HepG2 (cell line): ENCODE data around the gene CDC14A.

Experiments
- AHDC1 ChIP-seq: sonication (generic); formaldehyde crosslinking; IDR thresholded peaks from 2 replicates; pipeline ENCODE4 v1.5.1; 2020; ENCODE audit warnings: mild to moderate bottlenecking, missing genetic modification reagents, borderline replicate concordance
- CHD2 ChIP-seq: IDR thresholded peaks from 2 replicates; pipeline ENCODE4 v1.6.1; 2011; ENCODE audit warnings: low read depth, low read length, improper control_type of control experiment
- HDAC6 ChIP-seq: fragments of 200-600 bp; sonication (generic); IDR thresholded peaks from 2 replicates; pipeline ENCODE4 v1.7.0; 2017; ENCODE audit warnings: mild to moderate bottlenecking, antibody characterized with exemption, low read length, low read depth
- MAX ChIP-seq: IDR thresholded peaks from 2 replicates; pipeline ENCODE4 v1.6.1; 2012; ENCODE audit warnings: inconsistent platforms
- MAZ ChIP-seq, 2 experiments: sonication (generic) in 1 of 2; formaldehyde crosslinking in 1 of 2; IDR thresholded peaks; 2 replicates each; pipeline versions ENCODE4 v1.5.0 to v1.6.1; 2012 to 2020; ENCODE audit warnings: low read depth in 2 of 2, mild to moderate bottlenecking in 2 of 2, borderline replicate concordance in 1 of 2, improper control_type of control experiment in 1 of 2, low read length in 1 of 2, missing genetic modification reagents in 1 of 2, moderate library complexity in 1 of 2
- POLR2AphosphoS5 ChIP-seq: IDR thresholded peaks from 2 replicates; pipeline ENCODE4 v1.6.1; 2012; ENCODE audit warnings: low read depth, low read length
- RFX1 ChIP-seq: fragments of 450-650 bp; IDR thresholded peaks from 2 replicates; pipeline ENCODE4 v1.6.1; 2017
- U2AF1 ChIP-seq: fragments of 200-400 bp; formaldehyde crosslinking; optimal IDR thresholded peaks from 2 replicates; pipeline ENCODE3; 2017; ENCODE audit warnings: mild to moderate bottlenecking, low read depth, low read length

GRCh38 chr1:100304921-100305320 lies 47.4 kb upstream of the CDC14A start:
- TF ChIP-seq HDAC6 (no peak), AHDC1 (CRISPR knock-in tag) (no peak), RFX1 (no peak), POLR2AphosphoS5 (no peak), CHD2 (no peak), MAZ (IDR thresholded peaks at IDR 0.05; ENCODE audit: borderline replicate concordance, low read depth, low read length) (no peak), MAZ (CRISPR knock-in tag; IDR thresholded peaks at IDR 0.05; ENCODE audit: low read depth) (no peak), U2AF1 (no peak), MAX (no peak)
